HEK293 (cell line): ENCODE measurements around the gene ZBTB20.

Experiments
- CTCF ChIA-PET: fragments of 350-600 bp; formaldehyde crosslinking; extraction: SDS; loops from one replicate; lab custom pipeline; 2021; ENCODE audit warnings: antibody characterized with exemption; lab: Yijun Ruan, JAX
- POLR2A ChIA-PET: fragments of 300-600 bp; formaldehyde crosslinking; extraction: SDS; loops from one replicate; lab custom pipeline; 2020; ENCODE audit warnings: antibody characterized with exemption, inconsistent platforms; lab: Yijun Ruan, JAX
- H3K27ac ChIP-seq: fragments of 200-500 bp; sonication (Bioruptor generic); 2 replicates; pipeline ENCODE4 v1.5.1; 2014; ENCODE audit warnings: low read depth, low read length, control low read depth, inconsistent platforms; ENCODE audit errors: extremely low read depth
- H3K36me3 ChIP-seq, 2 experiments: fragments of 200-500 bp in 1 of 2; sonication (Bioruptor generic) in 1 of 2; 1 replicate in 1 of 2; 2 replicates in 1 of 2; pipeline ENCODE4 v1.5.1; 2014 to 2017; ENCODE audit warnings: inconsistent platforms in 2 of 2, low read length in 2 of 2; ENCODE audit not compliant: control insufficient read depth in 2 of 2, insufficient read depth in 1 of 2
- H3K4me1 ChIP-seq: fragments of 200-500 bp; sonication (Bioruptor generic); 2 replicates; pipeline ENCODE4 v1.5.1; 2014; ENCODE audit warnings: mild to moderate bottlenecking, low read length, inconsistent platforms; ENCODE audit not compliant: control insufficient read depth, insufficient read depth
- H3K4me3 ChIP-seq: 2 replicates; pipeline ENCODE4 v1.5.1; 2011; ENCODE audit warnings: low read depth, mild to moderate bottlenecking, control low read depth, low read length, moderate library complexity
- H3K9me3 ChIP-seq: fragments of 200-500 bp; sonication (Bioruptor generic); 2 replicates; pipeline ENCODE4 v1.5.1; 2014; ENCODE audit warnings: low read depth, low read length, inconsistent platforms; ENCODE audit not compliant: control insufficient read depth, insufficient read depth
- MYNN ChIP-seq: fragments of 450-650 bp; formaldehyde crosslinking; IDR thresholded peaks from 2 replicates; pipeline ENCODE4 v1.5.1; 2016; ENCODE audit warnings: missing biosample characterization, missing genetic modification characterization, borderline replicate concordance
- MZF1 ChIP-seq: fragments of 450-650 bp; formaldehyde crosslinking; IDR thresholded peaks from 2 replicates; pipeline ENCODE4 v1.5.1; 2017; ENCODE audit warnings: missing biosample characterization, missing genetic modification characterization, borderline replicate concordance
- TCF7L2 ChIP-seq: IDR thresholded peaks from 2 replicates; pipeline ENCODE4 v1.6.1; 2011; ENCODE audit warnings: low read depth, mild to moderate bottlenecking, inconsistent platforms, low read length, moderate library complexity, borderline replicate concordance
- ZBTB21 ChIP-seq: fragments of 450-650 bp; formaldehyde crosslinking; IDR thresholded peaks from 2 replicates; pipeline ENCODE4 v1.5.1; 2017; ENCODE audit warnings: missing biosample characterization, missing genetic modification characterization
- ZBTB49 ChIP-seq: fragments of 450-650 bp; formaldehyde crosslinking; IDR thresholded peaks from 2 replicates; pipeline ENCODE4 v1.5.1; 2016; ENCODE audit warnings: missing biosample characterization, missing genetic modification characterization, low read depth
- ZFP41 ChIP-seq: fragments of 450-650 bp; formaldehyde crosslinking; IDR thresholded peaks from 2 replicates; pipeline ENCODE4 v1.5.1; 2016; ENCODE audit warnings: missing biosample characterization, missing genetic modification characterization, borderline replicate concordance
- ZNF112 ChIP-seq: fragments of 450-650 bp; formaldehyde crosslinking; IDR thresholded peaks from 2 replicates; pipeline ENCODE4 v1.5.0; 2017; ENCODE audit warnings: missing biosample characterization, missing genetic modification characterization
- ZNF133 ChIP-seq: fragments of 450-650 bp; formaldehyde crosslinking; IDR thresholded peaks from 2 replicates; pipeline ENCODE4 v1.5.1; 2016; ENCODE audit warnings: missing biosample characterization, missing genetic modification characterization
- ZNF140 ChIP-seq: fragments of 450-650 bp; formaldehyde crosslinking; IDR thresholded peaks from 2 replicates; pipeline ENCODE4 v1.5.1; 2016; ENCODE audit warnings: missing biosample characterization, missing genetic modification characterization
- ZNF366 ChIP-seq: fragments of 450-650 bp; formaldehyde crosslinking; conservative IDR thresholded peaks from 2 replicates; pipeline ENCODE4 v1.5.1; 2016; ENCODE audit warnings: missing biosample characterization, missing genetic modification characterization
- ZNF423 ChIP-seq: fragments of 450-650 bp; formaldehyde crosslinking; IDR thresholded peaks from 2 replicates; pipeline ENCODE4 v1.5.1; 2016; ENCODE audit warnings: missing biosample characterization, missing genetic modification characterization
- ZNF600 ChIP-seq: fragments of 450-650 bp; formaldehyde crosslinking; IDR thresholded peaks from 2 replicates; pipeline ENCODE4 v1.5.1; 2016; ENCODE audit warnings: missing biosample characterization, missing genetic modification characterization
- ZNF677 ChIP-seq: fragments of 450-650 bp; IDR thresholded peaks from 2 replicates; pipeline ENCODE4 v1.5.0; 2018; ENCODE audit warnings: missing biosample characterization, mild to moderate bottlenecking, missing genetic modification characterization, moderate library complexity
- TF ChIP-seq, protein P1 (sequence below): fragments of 450-650 bp; formaldehyde crosslinking; IDR thresholded peaks from 2 replicates; pipeline ENCODE4 v1.5.1; 2016; ENCODE audit warnings: missing biosample characterization, missing genetic modification characterization
- TF ChIP-seq, protein P2 (sequence below): fragments of 450-650 bp; formaldehyde crosslinking; IDR thresholded peaks from 2 replicates; pipeline ENCODE4 v1.5.1; 2016; ENCODE audit warnings: missing biosample characterization, missing genetic modification characterization
- TF ChIP-seq, protein P3 (sequence below): fragments of 450-650 bp; formaldehyde crosslinking; IDR thresholded peaks from 2 replicates; pipeline ENCODE4 v1.5.1; 2017; ENCODE audit warnings: missing biosample characterization, missing genetic modification characterization

ZBTB20 gene

GRCh38 chr3:114858329-114858728, 288.8 kb downstream of the ZBTB20 start:
- Histone ChIP-seq H3K27ac (no peak overlapping the region), H3K36me3 (no peaks in the 10 kb centered on the region), H3K4me1 (no peaks in the 10 kb centered on the region), H3K4me3 (no peak overlapping the region), H3K9me3 (no peaks in the 10 kb centered on the region)
- no peak for TF ChIP-seq ZNF677 (tag by site-specific recombination)
- TF ChIP-seq, protein P1, sequence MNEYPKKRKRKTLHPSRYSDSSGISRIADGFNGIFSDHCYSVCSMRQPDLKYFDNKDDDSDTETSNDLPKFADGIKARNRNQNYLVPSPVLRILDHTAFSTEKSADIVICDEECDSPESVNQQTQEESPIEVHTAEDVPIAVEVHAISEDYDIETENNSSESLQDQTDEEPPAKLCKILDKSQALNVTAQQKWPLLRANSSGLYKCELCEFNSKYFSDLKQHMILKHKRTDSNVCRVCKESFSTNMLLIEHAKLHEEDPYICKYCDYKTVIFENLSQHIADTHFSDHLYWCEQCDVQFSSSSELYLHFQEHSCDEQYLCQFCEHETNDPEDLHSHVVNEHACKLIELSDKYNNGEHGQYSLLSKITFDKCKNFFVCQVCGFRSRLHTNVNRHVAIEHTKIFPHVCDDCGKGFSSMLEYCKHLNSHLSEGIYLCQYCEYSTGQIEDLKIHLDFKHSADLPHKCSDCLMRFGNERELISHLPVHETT (tag by site-specific recombination): no peak
- TF ChIP-seq, all 188 proteins: peak for 0
- POLR2A ChIA-PET: no interaction called here
- CTCF ChIA-PET: interaction anchor here (0.7 kb wide), 1 partner anchor 22 kb away, joined by 3 read pairs; no protein-coding TSS in a partner anchor

GRCh38 chr3:114857299-114857701, 289.8 kb downstream of the ZBTB20 start:
- ChIA-PET POLR2A (no interaction called here), CTCF (no interaction called here)
- no peaks in the 10 kb centered on the region for H3K36me3 ChIP-seq
- no peak overlapping the region for H3K4me3 ChIP-seq
- H3K9me3 ChIP-seq: no peaks in the 10 kb centered on the region
- TF ChIP-seq ZNF423 (no peak), ZBTB49 (tag by site-specific recombination) (no peak), TCF7L2 (no peak), ZNF366 (tag by site-specific recombination) (no peak), ZNF133 (no peak), ZBTB21 (tag by site-specific recombination) (no peak)
- TF ChIP-seq, protein P2, sequence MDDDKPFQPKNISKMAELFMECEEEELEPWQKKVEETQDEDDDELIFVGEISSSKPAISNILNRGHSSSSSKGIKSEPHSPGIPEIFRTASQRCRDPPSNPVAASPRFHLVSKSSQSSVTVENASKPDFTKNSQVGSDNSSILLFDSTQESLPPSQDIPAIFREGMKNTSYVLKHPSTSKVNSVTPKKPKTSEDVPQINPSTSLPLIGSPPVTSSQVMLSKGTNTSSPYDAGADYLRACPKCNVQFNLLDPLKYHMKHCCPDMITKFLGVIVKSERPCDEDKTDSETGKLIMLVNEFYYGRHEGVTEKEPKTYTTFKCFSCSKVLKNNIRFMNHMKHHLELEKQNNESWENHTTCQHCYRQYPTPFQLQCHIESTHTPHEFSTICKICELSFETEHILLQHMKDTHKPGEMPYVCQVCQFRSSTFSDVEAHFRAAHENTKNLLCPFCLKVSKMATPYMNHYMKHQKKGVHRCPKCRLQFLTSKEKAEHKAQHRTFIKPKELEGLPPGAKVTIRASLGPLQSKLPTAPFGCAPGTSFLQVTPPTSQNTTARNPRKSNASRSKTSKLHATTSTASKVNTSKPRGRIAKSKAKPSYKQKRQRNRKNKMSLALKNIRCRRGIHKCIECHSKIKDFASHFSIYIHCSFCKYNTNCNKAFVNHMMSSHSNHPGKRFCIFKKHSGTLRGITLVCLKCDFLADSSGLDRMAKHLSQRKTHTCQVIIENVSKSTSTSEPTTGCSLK (tag by site-specific recombination): no peak
- TF ChIP-seq, protein P3, sequence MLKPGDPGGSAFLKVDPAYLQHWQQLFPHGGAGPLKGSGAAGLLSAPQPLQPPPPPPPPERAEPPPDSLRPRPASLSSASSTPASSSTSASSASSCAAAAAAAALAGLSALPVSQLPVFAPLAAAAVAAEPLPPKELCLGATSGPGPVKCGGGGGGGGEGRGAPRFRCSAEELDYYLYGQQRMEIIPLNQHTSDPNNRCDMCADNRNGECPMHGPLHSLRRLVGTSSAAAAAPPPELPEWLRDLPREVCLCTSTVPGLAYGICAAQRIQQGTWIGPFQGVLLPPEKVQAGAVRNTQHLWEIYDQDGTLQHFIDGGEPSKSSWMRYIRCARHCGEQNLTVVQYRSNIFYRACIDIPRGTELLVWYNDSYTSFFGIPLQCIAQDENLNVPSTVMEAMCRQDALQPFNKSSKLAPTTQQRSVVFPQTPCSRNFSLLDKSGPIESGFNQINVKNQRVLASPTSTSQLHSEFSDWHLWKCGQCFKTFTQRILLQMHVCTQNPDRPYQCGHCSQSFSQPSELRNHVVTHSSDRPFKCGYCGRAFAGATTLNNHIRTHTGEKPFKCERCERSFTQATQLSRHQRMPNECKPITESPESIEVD: no peak
- no peak overlapping the region for H3K27ac ChIP-seq
- H3K4me1 ChIP-seq: no peaks in the 10 kb centered on the region

- Histone ChIP-seq H3K4me1 (no peaks in the 10 kb centered on the region), H3K36me3 (no peaks in the 10 kb centered on the region), H3K4me3 (no peak overlapping the region), H3K27ac (no peak overlapping the region), H3K9me3 (no peaks in the 10 kb centered on the region)
- CTCF ChIA-PET: interaction anchor here (0.6 kb wide), 1 partner anchor 21 kb away, joined by 5 read pairs; no protein-coding TSS in a partner anchor
- TF ChIP-seq ZNF600 (no peak), ZFP41 (tag by site-specific recombination) (no peak), ZNF112 (tag by site-specific recombination) (no peak), ZNF140 (tag by site-specific recombination) (no peak), MZF1 (no peak), MYNN (tag by site-specific recombination) (no peak), ZBTB49 (tag by site-specific recombination) (no peak)
- POLR2A ChIA-PET: no interaction called here
Measured at GRCh38 chr3:114856835-114857234, 290.3 kb downstream of the ZBTB20 start.
